ENCODE measurements around the gene FATE1. TPM values are rescaled to one million over a fixed set of nuclear protein-coding genes. Genes with fewer than 3 reads are reported as not detected.

The FATE1 gene
- total and polyA plus RNA-seq, 2 of the 13 experiments (the other 11 are each of a cell fraction or from before 2014, with no cell fraction given), result not detected

DNA sequence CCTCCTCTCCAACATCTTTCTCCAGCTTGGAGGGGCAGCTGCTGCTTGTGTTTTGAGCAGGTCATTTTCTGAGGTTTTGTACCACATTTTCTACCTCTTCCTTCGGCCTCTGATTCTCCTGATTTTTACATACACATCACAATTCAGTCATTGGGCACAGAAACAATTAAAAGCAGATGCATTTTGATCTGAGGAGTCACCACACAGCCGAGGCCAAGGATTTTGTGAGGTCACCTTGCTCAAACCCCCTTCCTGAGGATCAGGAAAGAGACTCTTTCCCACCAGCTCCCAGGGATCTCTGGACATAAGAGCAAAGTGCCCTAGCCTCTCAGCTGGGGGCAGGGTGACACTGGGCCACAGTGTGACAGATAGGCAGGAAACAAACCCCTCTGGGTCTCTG is 5.4 kb upstream of the FATE1 start (continued):
- no peak for TF ChIP-seq ZNF687 (CRISPR knock-in tag; IDR thresholded peaks at IDR 0.05)
- TF ChIP-seq ZFP62 (CRISPR knock-in tag; IDR thresholded peaks at IDR 0.05), result no peak
- no peak for TF ChIP-seq ZXDC (CRISPR knock-in tag; IDR thresholded peaks at IDR 0.05)
- TF ChIP-seq, protein P1, sequence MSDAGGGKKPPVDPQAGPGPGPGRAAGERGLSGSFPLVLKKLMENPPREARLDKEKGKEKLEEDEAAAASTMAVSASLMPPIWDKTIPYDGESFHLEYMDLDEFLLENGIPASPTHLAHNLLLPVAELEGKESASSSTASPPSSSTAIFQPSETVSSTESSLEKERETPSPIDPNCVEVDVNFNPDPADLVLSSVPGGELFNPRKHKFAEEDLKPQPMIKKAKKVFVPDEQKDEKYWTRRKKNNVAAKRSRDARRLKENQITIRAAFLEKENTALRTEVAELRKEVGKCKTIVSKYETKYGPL (CRISPR knock-in tag; IDR thresholded peaks at IDR 0.05), result no peak

DNA sequence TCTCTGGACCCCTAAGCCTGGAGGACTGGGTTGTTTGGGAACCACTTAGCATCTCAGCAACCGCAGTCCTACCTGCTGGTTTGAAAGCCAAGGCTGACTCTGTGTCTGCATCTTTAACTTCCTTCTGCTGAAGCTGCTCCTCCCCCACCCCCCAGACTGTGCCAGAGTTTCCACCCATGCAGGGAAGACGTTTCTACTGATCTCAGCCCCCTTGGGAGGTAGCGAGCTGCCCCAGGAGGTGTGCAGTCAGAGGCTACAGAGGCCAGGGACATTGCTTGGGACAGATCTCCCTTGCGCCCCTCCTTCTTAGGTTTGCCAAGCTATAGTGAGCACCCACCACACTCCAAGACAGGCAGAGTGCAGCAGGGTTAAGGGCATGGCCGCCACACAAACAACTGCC is 4.7 kb upstream of the FATE1 start:
- BruUV-seq (replicated peaks), result no TSS peak
- Histone ChIP-seq H3K9ac (ENCODE audit: insufficient read depth, low read depth, low read length) (no peak overlapping the region), H3K79me2 (ENCODE audit: insufficient read depth, low read length) (no peaks in the 10 kb centered on the region), H3K9me3 (ENCODE audit: low read length) (no peaks in the 10 kb centered on the region), H3K4me1 (ENCODE audit: insufficient read depth, low read length) (no peaks in the 10 kb centered on the region), H3K4me3 (replicated peaks in 1 of 3; ENCODE audit: insufficient read depth in 1 of 3, low read depth in 2 of 3, low read length in 3 of 3) (no peak overlapping the region), H4K20me1 (ENCODE audit: insufficient read depth, low read length) (no peaks in the 10 kb centered on the region), H3K36me3 (replicated peaks in 1 of 2; ENCODE audit: control insufficient read depth in 1 of 2, insufficient read depth in 2 of 2, low read length in 2 of 2) (no peaks in the 10 kb centered on the region), H2AFZ (ENCODE audit: low read length) (no peak overlapping the region), H3K27me3 (ENCODE audit: control insufficient read depth in 1 of 2, insufficient read depth in 2 of 2, low read length in 2 of 2) (no peaks in the 10 kb centered on the region), H3K4me2 (ENCODE audit: low read depth, low read length) (no peak overlapping the region), H3K27ac (ENCODE audit: extremely low read length, insufficient read depth, low read length) (no peak overlapping the region)
- no peak for TF ChIP-seq DRAP1 (CRISPR knock-in tag; IDR thresholded peaks at IDR 0.05)
- TF ChIP-seq TBX3 (IDR thresholded peaks at IDR 0.05; ENCODE audit: borderline replicate concordance), result no peak
- TF ChIP-seq ELF4 (CRISPR knock-in tag; IDR thresholded peaks at IDR 0.05; ENCODE audit: borderline replicate concordance), result no peak
- no peak for TF ChIP-seq ZNF670 (CRISPR knock-in tag; IDR thresholded peaks at IDR 0.05; ENCODE audit: borderline replicate concordance)
- TF ChIP-seq ZFP82 (CRISPR knock-in tag; IDR thresholded peaks at IDR 0.05; ENCODE audit: borderline replicate concordance), result no peak
- TF ChIP-seq HNRNPLL (IDR thresholded peaks at IDR 0.05; ENCODE audit: low read depth, low read length, poor library complexity, severe bottlenecking), result no peak
- TF ChIP-seq ZNF143 (CRISPR knock-in tag; IDR thresholded peaks at IDR 0.05), result no peak
- no peak for TF ChIP-seq ZNF138 (CRISPR knock-in tag; IDR thresholded peaks at IDR 0.05; ENCODE audit: low read depth)
- no peak for TF ChIP-seq POGZ (CRISPR knock-in tag; IDR thresholded peaks at IDR 0.05)
- FAIRE-seq (no peak), DNase-seq (ENCODE audit: low spot score) (no peak), ATAC-seq (no peak)
- intact Hi-C loops (cut with micrococcal nuclease; ENCODE audit: unreplicated experiment), result no loop called here
- in situ Hi-C loops (cut with HindIII; ENCODE audit: extremely low pct_ligation_motif_present, low pct_unique_long_range_greater_than_20kb), result no loop called here
- POLR2A ChIA-PET, result no interaction called here
- CTCF ChIA-PET (ENCODE audit: low intra/inter-chr PET ratio, low total read pairs), result no interaction called here
- WGBS (ENCODE audit: low lambda C conversion rate), result no CpG with 5 or more reads among the region's 5 CpGs
